Chondrocyte (in vitro differentiated cells): ENCODE data around the gene EXPH5. TPM values are rescaled to one million over a fixed set of nuclear protein-coding genes. Genes with fewer than 3 reads are reported as not detected.

Source experiments
- DNase-seq: peaks from one replicate; pipeline ENCODE4 v3.0.0; 2021; ENCODE audit warnings: mixed read lengths, low spot score
- H3K27ac Mint-ChIP-seq: one replicate; pipeline ENCODE4 v1.8.0; 2021; ENCODE audit warnings: mild to moderate bottlenecking, moderate library complexity, mixed read lengths; ENCODE audit not compliant: unreplicated experiment
- H3K27me3 Mint-ChIP-seq: 2 replicates; pipeline ENCODE4 v1.8.0; 2021; ENCODE audit warnings: low read depth, mixed read lengths
- H3K36me3 Mint-ChIP-seq: 2 replicates; pipeline ENCODE4 v1.8.0; 2021; ENCODE audit warnings: low read depth, mixed read lengths
- H3K4me1 Mint-ChIP-seq: 2 replicates; pipeline ENCODE4 v1.8.0; 2021; ENCODE audit warnings: low read depth, mild to moderate bottlenecking, mixed read lengths
- H3K4me3 Mint-ChIP-seq: one replicate; pipeline ENCODE4 v1.8.0; 2021; ENCODE audit warnings: mild to moderate bottlenecking, moderate library complexity, mixed read lengths; ENCODE audit not compliant: unreplicated experiment
- H3K9me3 Mint-ChIP-seq: 2 replicates; pipeline ENCODE4 v1.8.0; 2021; ENCODE audit warnings: low read depth, mixed read lengths
- total RNA-seq: library from RNA; stranded (reverse); gene quantifications from 3 replicates; pipeline ENCODE4 v1.2.1, GENCODE V29; 2021
- TF ChIP-seq, protein P1 (sequence below): fragments of 200-600 bp; sonication (generic); IDR thresholded peaks from 2 replicates; pipeline ENCODE4 v1.5.0; 2021; ENCODE audit warnings: antibody characterized with exemption, mild to moderate bottlenecking, moderate library complexity

The EXPH5 gene
- total RNA-seq, 1 donor from 2014 or later = 1.1 TPM

DNA sequence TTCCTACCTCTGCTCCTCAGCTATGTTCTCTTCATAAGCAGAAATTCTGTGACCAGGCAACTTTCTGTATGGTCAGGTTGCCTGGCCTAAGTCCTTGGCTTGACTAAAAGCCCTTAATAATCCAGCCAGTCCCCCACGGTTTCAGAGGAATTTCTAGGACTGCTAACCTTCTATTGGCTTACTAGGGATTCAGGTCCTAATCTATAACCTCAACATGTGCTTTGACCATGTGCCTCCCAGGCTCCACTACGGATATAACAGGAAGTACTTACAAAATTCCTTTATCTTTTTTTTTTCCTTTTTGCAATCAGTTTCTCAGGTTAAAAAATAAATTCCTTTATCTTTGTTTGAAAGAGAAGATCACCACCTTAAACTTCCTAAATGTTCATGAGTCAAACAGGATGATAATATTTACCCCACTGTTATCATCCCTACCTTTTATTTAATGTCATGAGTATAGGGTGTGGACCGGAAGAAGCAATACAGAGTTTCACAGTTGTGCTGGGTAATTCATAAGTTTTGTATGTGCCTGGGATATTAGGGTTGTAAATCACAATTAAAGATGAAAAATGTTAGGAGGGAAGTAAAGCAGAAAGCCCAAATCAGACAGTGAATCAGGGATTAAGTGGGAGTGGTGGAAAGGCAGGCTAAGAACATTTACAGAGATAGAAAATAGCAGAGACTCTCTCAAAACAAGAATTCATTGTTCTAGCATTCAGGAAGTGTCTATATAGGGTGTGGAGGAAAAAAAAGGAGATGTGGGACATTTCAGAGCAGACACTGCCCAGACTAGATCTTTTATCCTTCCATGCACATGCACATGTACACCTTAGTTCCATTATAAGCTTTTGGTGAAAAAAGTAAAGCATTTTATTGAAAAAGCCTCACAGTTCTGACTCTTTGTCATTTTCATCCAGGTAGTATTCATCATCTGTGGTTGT, 84.6 kb downstream of the EXPH5 start:
- H3K27ac Mint-ChIP-seq = no peak overlapping the region
- TF ChIP-seq, protein P1, sequence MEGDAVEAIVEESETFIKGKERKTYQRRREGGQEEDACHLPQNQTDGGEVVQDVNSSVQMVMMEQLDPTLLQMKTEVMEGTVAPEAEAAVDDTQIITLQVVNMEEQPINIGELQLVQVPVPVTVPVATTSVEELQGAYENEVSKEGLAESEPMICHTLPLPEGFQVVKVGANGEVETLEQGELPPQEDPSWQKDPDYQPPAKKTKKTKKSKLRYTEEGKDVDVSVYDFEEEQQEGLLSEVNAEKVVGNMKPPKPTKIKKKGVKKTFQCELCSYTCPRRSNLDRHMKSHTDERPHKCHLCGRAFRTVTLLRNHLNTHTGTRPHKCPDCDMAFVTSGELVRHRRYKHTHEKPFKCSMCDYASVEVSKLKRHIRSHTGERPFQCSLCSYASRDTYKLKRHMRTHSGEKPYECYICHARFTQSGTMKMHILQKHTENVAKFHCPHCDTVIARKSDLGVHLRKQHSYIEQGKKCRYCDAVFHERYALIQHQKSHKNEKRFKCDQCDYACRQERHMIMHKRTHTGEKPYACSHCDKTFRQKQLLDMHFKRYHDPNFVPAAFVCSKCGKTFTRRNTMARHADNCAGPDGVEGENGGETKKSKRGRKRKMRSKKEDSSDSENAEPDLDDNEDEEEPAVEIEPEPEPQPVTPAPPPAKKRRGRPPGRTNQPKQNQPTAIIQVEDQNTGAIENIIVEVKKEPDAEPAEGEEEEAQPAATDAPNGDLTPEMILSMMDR = no peak

DNA sequence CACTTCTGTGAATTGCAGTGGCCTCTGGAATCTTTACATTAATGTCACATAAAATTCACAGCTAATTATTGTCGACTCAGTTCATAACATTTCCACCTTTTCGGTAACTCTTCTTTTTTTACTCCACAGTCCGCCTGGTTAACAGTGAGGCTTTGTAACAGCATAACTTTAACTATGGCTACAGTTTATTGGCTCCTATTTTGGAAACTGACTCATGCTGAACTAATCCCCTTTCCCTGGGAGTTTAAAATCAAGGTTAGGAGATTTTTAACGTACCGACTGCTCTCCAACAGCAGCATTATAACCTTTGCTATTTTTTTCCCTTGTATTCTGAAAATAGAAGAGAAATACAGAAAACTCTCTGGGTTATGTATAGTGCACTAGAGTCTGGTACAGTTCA, 92.2 kb downstream of the EXPH5 start:
- DNase-seq = no peak
- H3K4me1 Mint-ChIP-seq = peaks cover 14% of the 10 kb centered on the region
- no peaks in the 10 kb centered on the region for H3K36me3 Mint-ChIP-seq
- no peaks in the 10 kb centered on the region for H3K27me3 Mint-ChIP-seq
- TF ChIP-seq, protein P1 = no peak
- H3K9me3 Mint-ChIP-seq = no peaks in the 10 kb centered on the region
- H3K4me3 Mint-ChIP-seq = no peak overlapping the region
- H3K27ac Mint-ChIP-seq = no peak overlapping the region

More for the DNA sequence above, 84.6 kb downstream of the EXPH5 start:
- H3K4me1 Mint-ChIP-seq = peaks cover 8% of the 10 kb centered on the region
- no peak overlapping the region for H3K4me3 Mint-ChIP-seq
- H3K36me3 Mint-ChIP-seq = peaks cover 1% of the 10 kb centered on the region
- no peak for DNase-seq
- no peaks in the 10 kb centered on the region for H3K9me3 Mint-ChIP-seq
- H3K27me3 Mint-ChIP-seq = no peaks in the 10 kb centered on the region

DNA sequence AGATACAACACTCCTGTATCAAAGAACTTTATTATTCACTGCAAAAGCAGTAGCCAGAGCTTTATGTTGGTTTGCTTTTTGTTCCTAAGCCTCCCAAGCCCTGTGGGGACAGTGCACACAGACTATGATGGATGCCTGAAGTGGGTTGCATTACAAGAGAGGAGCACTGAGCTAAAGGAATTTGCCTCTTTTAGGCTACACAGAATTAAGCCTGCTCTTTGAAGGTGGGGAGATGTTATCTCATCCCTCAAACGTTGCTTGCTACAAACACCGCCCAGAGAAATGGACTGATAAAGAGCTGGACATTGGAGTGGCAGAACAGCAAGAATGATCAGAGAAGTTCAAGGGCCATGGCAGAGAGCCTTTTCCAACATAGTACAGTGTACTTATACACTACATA, 92.8 kb downstream of the EXPH5 start:
- no peaks in the 10 kb centered on the region for H3K9me3 Mint-ChIP-seq
- TF ChIP-seq, protein P1 = no peak
- H3K27me3 Mint-ChIP-seq = no peaks in the 10 kb centered on the region
- H3K4me1 Mint-ChIP-seq = peaks cover 20% of the 10 kb centered on the region
- no peak for DNase-seq
- H3K27ac Mint-ChIP-seq = no peak overlapping the region
- H3K4me3 Mint-ChIP-seq = no peak overlapping the region
- no peaks in the 10 kb centered on the region for H3K36me3 Mint-ChIP-seq

DNA sequence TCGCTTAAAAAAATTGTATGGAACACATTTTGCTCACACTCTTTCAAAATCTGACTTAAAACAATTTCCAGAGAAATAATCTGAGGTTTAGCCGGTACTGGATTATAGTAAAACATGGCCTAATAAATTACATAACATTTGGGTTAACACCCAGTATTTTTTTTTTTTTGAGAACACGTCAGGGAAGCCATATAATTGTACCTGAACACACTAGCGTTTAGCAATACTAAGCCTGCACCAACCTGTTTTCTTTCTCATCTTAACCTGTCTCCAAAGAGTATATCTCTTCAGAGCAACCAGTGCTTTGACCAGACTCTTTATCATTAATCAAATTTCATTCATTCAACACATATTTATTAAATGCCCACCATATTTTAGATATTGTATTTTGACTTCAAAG, 93.4 kb downstream of the EXPH5 start:
- no peak for DNase-seq
- Mint-ChIP-seq H3K27me3 (no peaks in the 10 kb centered on the region), H3K4me3 (no peak overlapping the region), H3K36me3 (no peaks in the 10 kb centered on the region), H3K4me1 (peaks cover 20% of the 10 kb centered on the region), H3K27ac (no peak overlapping the region), H3K9me3 (no peaks in the 10 kb centered on the region)
- TF ChIP-seq, protein P1 = no peak

DNA sequence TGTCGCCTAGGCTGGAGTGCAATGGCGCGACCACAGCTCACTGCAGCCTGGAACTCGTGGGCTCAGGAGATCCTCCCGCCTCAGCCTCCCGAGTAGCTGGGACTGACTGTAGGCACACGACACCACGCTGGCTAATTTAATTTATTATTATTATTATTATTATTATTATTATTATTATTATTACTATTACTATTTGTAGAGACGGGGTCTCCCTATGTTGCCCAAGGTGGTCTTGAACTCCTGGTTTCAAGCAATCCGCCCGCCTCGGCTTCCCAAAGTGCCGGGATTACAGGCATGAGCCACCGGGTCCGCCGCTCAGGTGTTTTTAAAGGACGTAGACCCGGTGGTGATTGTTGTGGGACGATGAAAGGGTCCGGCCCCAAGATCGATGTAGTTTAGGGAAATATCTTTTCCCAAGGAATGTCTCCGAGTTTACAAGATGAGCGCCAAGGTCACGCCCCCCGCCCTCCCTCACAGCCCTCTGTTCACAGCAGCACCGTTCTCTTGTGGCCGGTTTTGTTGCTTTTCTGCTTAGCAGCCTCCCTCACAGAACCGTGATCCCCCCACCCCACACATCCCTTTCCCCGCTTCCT, 94.7 kb downstream of the EXPH5 start:
- Mint-ChIP-seq H3K4me1 (peaks cover 20% of the 10 kb centered on the region), H3K36me3 (no peaks in the 10 kb centered on the region), H3K9me3 (no peaks in the 10 kb centered on the region), H3K4me3 (peak overlapping the region; percentile 81), H3K27ac (peak overlapping the region; percentile 84), H3K27me3 (no peaks in the 10 kb centered on the region)
- TF ChIP-seq, protein P1 = no peak
- DNase-seq = no peak
